Right cardiac atrium (tissue), 5 donors: ENCODE measurements around the gene CEACAM6. TPM values are rescaled to one million over a fixed set of nuclear protein-coding genes. Genes with fewer than 3 reads are reported as not detected.
A peak's percentile ranks its signal among the peaks of the same experiment; 100 is the strongest.

Source experiments
- ATAC-seq, 2 donors: fragments of 200-7000 bp; cut with Tn5 transposase; one replicate each; pipeline versions ENCODE4 v1.8.0 to v1.9.1; 2020; ENCODE audit warnings: moderate library complexity in 2 of 2, mild to moderate bottlenecking in 1 of 2
- DNase-seq, 3 donors: peaks; one replicate each; pipeline ENCODE4 v3.0.0-alpha.2; 2020
- H3K27ac ChIP-seq: one replicate; pipeline ENCODE4 v1.5.1; 2013; ENCODE audit warnings: mild to moderate bottlenecking, low read length, control low read depth, moderate library complexity
- H3K27me3 ChIP-seq: one replicate; pipeline ENCODE4 v1.6.1; 2013; ENCODE audit not compliant: control insufficient read depth, insufficient read depth
- H3K4me1 ChIP-seq: one replicate; pipeline ENCODE4 v1.6.1; 2013; ENCODE audit warnings: low read length; ENCODE audit not compliant: control insufficient read depth, insufficient read depth
- H3K4me3 ChIP-seq: one replicate; pipeline ENCODE4 v1.5.1; 2013; ENCODE audit warnings: low read length, control low read depth
- H3K9me3 ChIP-seq: one replicate; pipeline ENCODE4 v1.6.1; 2013; ENCODE audit warnings: low read length; ENCODE audit not compliant: control insufficient read depth
- WGBS: extraction: QIAGEN DNeasy Blood & Tissue Kit; methylation state at CpG from one replicate; pipeline ENCODE4 v1.1.7; 2013; 5-methylcytosine and 5-hydroxymethylcytosine counted together
- intact Hi-C, 4 donors: fragments of 100-400 bp; cut with DNase I; formaldehyde crosslinking; loops; one replicate each; pipeline versions ENCODE4 v1.11.0 to v1.14.0; 2022 to 2023
- polyA plus RNA-seq: library from polyadenylated mRNA; stranded (reverse); fragments of 200-250 nt; gene quantifications from one replicate; pipeline ENCODE4 v1.2.3, GENCODE V29; 2013
- total RNA-seq, 4 donors: library from RNA; stranded (reverse); fragmentation: NEBNext Ultra II Directional; extraction: Animal tissue kit (Norgen Biotek cat#: 25700); gene quantifications; one replicate each; pipeline ENCODE4 v1.2.1, GENCODE V29; 2021
- donor health status: healthy with polysubstance abuse.
- donor health status: DM: no; HTN: yes; CAD: no.
- donor health status: DM: no; HTN: no; CAD: no.
- donor health status: DM: no; HTN: yes; CAD: no; lungs with severe emphysema.
- donor health status: DM: yes; HTN: yes; CAD: no.

CEACAM6 gene
- total and polyA plus RNA-seq, 5 donors, result 0.36 TPM; not detected in 4

GRCh38 chr19:41813911-41814310, 58.6 kb downstream of the CEACAM6 start:
- ATAC-seq (no peak), DNase-seq (no peak)
- no peaks in the 10 kb centered on the region for H3K27me3 ChIP-seq
- H3K4me3 ChIP-seq, result no peak overlapping the region
- H3K9me3 ChIP-seq, result no peaks in the 10 kb centered on the region
- H3K4me1 ChIP-seq, result no peaks in the 10 kb centered on the region
- WGBS, result 49% methylated on average over 4 of the region's 4 CpGs
- intact Hi-C loops, result no loop called here
- H3K27ac ChIP-seq, result no peak overlapping the region

GRCh38 chr19:41815301-41815700, 60.0 kb downstream of the CEACAM6 start:
- ATAC-seq (no peak), DNase-seq (no peak)
- Histone ChIP-seq H3K9me3 (no peaks in the 10 kb centered on the region), H3K4me1 (no peaks in the 10 kb centered on the region), H3K27ac (no peak overlapping the region), H3K27me3 (no peaks in the 10 kb centered on the region), H3K4me3 (no peak overlapping the region)
- WGBS, result 58% methylated on average over 4 of the region's 4 CpGs
- intact Hi-C loops, result no loop called here

- Histone ChIP-seq H3K9me3 (no peaks in the 10 kb centered on the region), H3K4me1 (no peaks in the 10 kb centered on the region), H3K4me3 (no peak overlapping the region), H3K27ac (no peak overlapping the region), H3K27me3 (no peaks in the 10 kb centered on the region)
- DNase-seq, result no peak
- no peak for ATAC-seq
- WGBS, result 71% methylated on average over 2 of the region's 2 CpGs
- intact Hi-C loops, result no loop called here
These were observed 61.4 kb downstream of the CEACAM6 start for GRCh38 chr19:41816761-41817160.

GRCh38 chr19:41821003-41821735, 65.8 kb downstream of the CEACAM6 start:
- intact Hi-C loops, result no loop called here
- no peaks in the 10 kb centered on the region for H3K27me3 ChIP-seq
- H3K27ac ChIP-seq, result no peak overlapping the region
- DNase-seq (no peak), ATAC-seq (peak in 1 of 2 donors; percentile 60)
- WGBS, result 37% methylated on average over 12 of the region's 12 CpGs
- no peak overlapping the region for H3K4me3 ChIP-seq
- no peaks in the 10 kb centered on the region for H3K4me1 ChIP-seq
- no peaks in the 10 kb centered on the region for H3K9me3 ChIP-seq

Other genes starting within 250 kb of the CEACAM6 start
- gene CEACAM21, start 179.4 kb upstream of the CEACAM6 start, total RNA-seq, result 1 to 10 TPM in 2 of 4 donors, under 1 TPM in 2; 0.65 to 1.6 (median 1.2) TPM
- gene CEACAM21, start 179.4 kb upstream of the CEACAM6 start, polyA plus RNA-seq, result 0.36 TPM
- gene CEACAM4, start 128.5 kb upstream of the CEACAM6 start, total RNA-seq, result under 1 TPM; 0.25 to 0.62 (median 0.32) TPM
- 0.16 TPM for gene CEACAM4, start 128.5 kb upstream of the CEACAM6 start, polyA plus RNA-seq
- not detected for gene CEACAM7, start 67.3 kb upstream of the CEACAM6 start, total RNA-seq
- gene CEACAM7, start 67.3 kb upstream of the CEACAM6 start, polyA plus RNA-seq, result not detected
- not detected for gene CEACAM5, start 46.9 kb upstream of the CEACAM6 start, total RNA-seq
- gene CEACAM5, start 46.9 kb upstream of the CEACAM6 start, polyA plus RNA-seq, result 0.07 TPM
- under 1 TPM in 2 of 4 donors, not detected in 2; 0.29 to 0.59 TPM for gene CEACAM3, start 41.1 kb downstream of the CEACAM6 start, total RNA-seq
- gene CEACAM3, start 41.1 kb downstream of the CEACAM6 start, polyA plus RNA-seq, result 0.07 TPM
- not detected for gene LYPD4, start 89.2 kb downstream of the CEACAM6 start, total RNA-seq
- gene LYPD4, start 89.2 kb downstream of the CEACAM6 start, polyA plus RNA-seq, result not detected
- gene DMRTC2, start 89.5 kb downstream of the CEACAM6 start, total RNA-seq, result not detected
- not detected for gene DMRTC2, start 89.5 kb downstream of the CEACAM6 start, polyA plus RNA-seq
- gene RPS19, start 104.7 kb downstream of the CEACAM6 start, total RNA-seq, result 100 to 1,000 TPM; 625 to 784 (median 741) TPM
- gene RPS19, start 104.7 kb downstream of the CEACAM6 start, polyA plus RNA-seq, result 863 TPM
- gene CD79A, start 121.7 kb downstream of the CEACAM6 start, total RNA-seq, result under 1 TPM in 2 of 4 donors, not detected in 2; 0.37 to 0.58 TPM
- gene CD79A, start 121.7 kb downstream of the CEACAM6 start, polyA plus RNA-seq, result 0.09 TPM
- gene ARHGEF1, start 127.7 kb downstream of the CEACAM6 start, total RNA-seq, result 10 to 100 TPM; 39.7 to 43.9 (median 40.8) TPM
- gene ARHGEF1, start 127.7 kb downstream of the CEACAM6 start, polyA plus RNA-seq, result 42.8 TPM
- under 1 TPM in 1 of 4 donors, not detected in 3; 0.20 TPM for gene ERFL, start 172.9 kb downstream of the CEACAM6 start, total RNA-seq
- 0.02 TPM for gene ERFL, start 172.9 kb downstream of the CEACAM6 start, polyA plus RNA-seq
- 100 to 1,000 TPM in 1 of 4 donors, 10 to 100 TPM in 3; 79.6 to 113 (median 90.3) TPM for gene RABAC1, start 203.8 kb downstream of the CEACAM6 start, total RNA-seq
- 140 TPM for gene RABAC1, start 203.8 kb downstream of the CEACAM6 start, polyA plus RNA-seq
- gene ATP1A3, start 238.7 kb downstream of the CEACAM6 start, total RNA-seq, result 100 to 1,000 TPM; 194 to 295 (median 234) TPM
- 104 TPM for gene ATP1A3, start 238.7 kb downstream of the CEACAM6 start, polyA plus RNA-seq